SK-N-SH treated with all-trans-retinoic acid at 6 μM for 48 hours (cell line): ENCODE measurements around the gene AIG1.

Experiments used
- ATAC-seq: fragments of 200-7000 bp; cut with Tn5 transposase; 3 replicates; pipeline ENCODE4 v1.9.1; 2020; ENCODE audit warnings: mild to moderate bottlenecking, moderate library complexity
- BACH2 ChIP-seq: fragments of 250-450 bp; sonication (Bioruptor Pico); IDR thresholded peaks from 2 replicates; pipeline ENCODE4 v1.9.0; 2021; ENCODE audit warnings: mild to moderate bottlenecking, borderline replicate concordance
- ESRRG ChIP-seq: fragments of 250-450 bp; sonication (Bioruptor Pico); IDR thresholded peaks from 2 replicates; pipeline ENCODE4 v1.6.1; 2021; ENCODE audit warnings: mild to moderate bottlenecking
- GLIS3 ChIP-seq: fragments of 250-450 bp; sonication (Bioruptor Pico); IDR thresholded peaks from 2 replicates; pipeline ENCODE4 v1.5.0; 2020; ENCODE audit warnings: mild to moderate bottlenecking, moderate library complexity
- ISL1 ChIP-seq: fragments of 250-450 bp; sonication (Bioruptor Pico); IDR thresholded peaks from 2 replicates; pipeline ENCODE4 v2.1.2; 2022; ENCODE audit warnings: mild to moderate bottlenecking, moderate library complexity
- PPARA ChIP-seq: fragments of 250-450 bp; sonication (Bioruptor Pico); IDR thresholded peaks from 2 replicates; pipeline ENCODE4 v1.5.0; 2020; ENCODE audit warnings: mild to moderate bottlenecking, borderline replicate concordance
- RARB ChIP-seq: fragments of 250-450 bp; sonication (Bioruptor Pico); IDR thresholded peaks from 2 replicates; pipeline ENCODE4 v1.8.0; 2021; ENCODE audit warnings: mild to moderate bottlenecking, moderate library complexity
- TCF4 ChIP-seq: fragments of 250-450 bp; sonication (Bioruptor Pico); IDR thresholded peaks from 2 replicates; pipeline ENCODE4 v1.8.0; 2021; ENCODE audit warnings: mild to moderate bottlenecking, moderate library complexity, borderline replicate concordance
- TOX ChIP-seq: fragments of 250-450 bp; sonication (Bioruptor Pico); IDR thresholded peaks from 2 replicates; pipeline ENCODE4 v1.8.0; 2021; ENCODE audit warnings: mild to moderate bottlenecking, moderate library complexity, borderline replicate concordance
- ZFP3 ChIP-seq: fragments of 250-450 bp; sonication (Bioruptor Pico); IDR thresholded peaks from 2 replicates; pipeline ENCODE4 v1.5.0; 2020; ENCODE audit warnings: mild to moderate bottlenecking, moderate library complexity
- ZFP30 ChIP-seq: fragments of 450-650 bp; formaldehyde crosslinking; IDR thresholded peaks from 2 replicates; pipeline ENCODE4 v1.5.0; 2022; ENCODE audit warnings: mild to moderate bottlenecking, moderate library complexity
- ZNF70 ChIP-seq: fragments of 450-650 bp; formaldehyde crosslinking; IDR thresholded peaks from 2 replicates; pipeline ENCODE4 v1.5.0; 2020; ENCODE audit warnings: mild to moderate bottlenecking, moderate library complexity
- ZNF8 ChIP-seq: fragments of 450-650 bp; formaldehyde crosslinking; IDR thresholded peaks from 2 replicates; pipeline ENCODE4 v1.5.0; 2020; ENCODE audit warnings: mild to moderate bottlenecking, moderate library complexity
- TF ChIP-seq, protein P1 (sequence below): fragments of 250-450 bp; sonication (Bioruptor Pico); IDR thresholded peaks from 2 replicates; pipeline ENCODE4 v1.5.0; 2020; ENCODE audit warnings: mild to moderate bottlenecking, moderate library complexity
- TF ChIP-seq, protein P2 (sequence below): fragments of 250-450 bp; sonication (Bioruptor Pico); IDR thresholded peaks from 2 replicates; pipeline ENCODE4 v1.5.1; 2020; ENCODE audit warnings: low read depth, mild to moderate bottlenecking, moderate library complexity
- TF ChIP-seq, protein P3 (sequence below): fragments of 250-450 bp; sonication (Bioruptor Pico); IDR thresholded peaks from 2 replicates; pipeline ENCODE4 v1.8.0; 2021; ENCODE audit warnings: low read depth, mild to moderate bottlenecking, moderate library complexity, borderline replicate concordance
- TF ChIP-seq, protein P4 (sequence below): fragments of 250-450 bp; sonication (Bioruptor Pico); IDR thresholded peaks from 2 replicates; pipeline ENCODE4 v1.8.0; 2020; ENCODE audit warnings: mild to moderate bottlenecking, moderate library complexity, borderline replicate concordance

AIG1 gene

DNA sequence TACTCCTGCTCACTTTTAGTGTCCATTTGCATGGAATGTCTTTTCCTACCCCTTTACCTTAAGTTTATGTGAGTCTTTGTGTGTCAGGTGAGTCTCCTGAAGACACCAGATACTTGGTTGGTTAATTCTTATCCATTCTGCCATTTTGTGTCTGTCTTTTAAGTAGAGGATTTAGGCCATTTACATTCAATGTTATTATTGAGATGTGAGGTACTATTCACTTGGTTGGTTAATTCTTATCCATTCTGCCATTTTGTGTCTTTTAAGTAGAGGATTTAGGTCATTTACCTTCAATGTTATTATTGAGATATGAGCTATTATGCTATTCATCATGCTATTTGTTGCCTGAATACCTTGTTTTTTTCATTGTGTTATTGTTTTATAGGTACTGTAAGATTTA, 113.8 kb downstream of the AIG1 start (continued):
- TF ChIP-seq, protein P1, sequence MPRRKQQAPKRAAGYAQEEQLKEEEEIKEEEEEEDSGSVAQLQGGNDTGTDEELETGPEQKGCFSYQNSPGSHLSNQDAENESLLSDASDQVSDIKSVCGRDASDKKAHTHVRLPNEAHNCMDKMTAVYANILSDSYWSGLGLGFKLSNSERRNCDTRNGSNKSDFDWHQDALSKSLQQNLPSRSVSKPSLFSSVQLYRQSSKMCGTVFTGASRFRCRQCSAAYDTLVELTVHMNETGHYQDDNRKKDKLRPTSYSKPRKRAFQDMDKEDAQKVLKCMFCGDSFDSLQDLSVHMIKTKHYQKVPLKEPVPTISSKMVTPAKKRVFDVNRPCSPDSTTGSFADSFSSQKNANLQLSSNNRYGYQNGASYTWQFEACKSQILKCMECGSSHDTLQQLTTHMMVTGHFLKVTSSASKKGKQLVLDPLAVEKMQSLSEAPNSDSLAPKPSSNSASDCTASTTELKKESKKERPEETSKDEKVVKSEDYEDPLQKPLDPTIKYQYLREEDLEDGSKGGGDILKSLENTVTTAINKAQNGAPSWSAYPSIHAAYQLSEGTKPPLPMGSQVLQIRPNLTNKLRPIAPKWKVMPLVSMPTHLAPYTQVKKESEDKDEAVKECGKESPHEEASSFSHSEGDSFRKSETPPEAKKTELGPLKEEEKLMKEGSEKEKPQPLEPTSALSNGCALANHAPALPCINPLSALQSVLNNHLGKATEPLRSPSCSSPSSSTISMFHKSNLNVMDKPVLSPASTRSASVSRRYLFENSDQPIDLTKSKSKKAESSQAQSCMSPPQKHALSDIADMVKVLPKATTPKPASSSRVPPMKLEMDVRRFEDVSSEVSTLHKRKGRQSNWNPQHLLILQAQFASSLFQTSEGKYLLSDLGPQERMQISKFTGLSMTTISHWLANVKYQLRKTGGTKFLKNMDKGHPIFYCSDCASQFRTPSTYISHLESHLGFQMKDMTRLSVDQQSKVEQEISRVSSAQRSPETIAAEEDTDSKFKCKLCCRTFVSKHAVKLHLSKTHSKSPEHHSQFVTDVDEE, result no peak
- TF ChIP-seq, protein P2, sequence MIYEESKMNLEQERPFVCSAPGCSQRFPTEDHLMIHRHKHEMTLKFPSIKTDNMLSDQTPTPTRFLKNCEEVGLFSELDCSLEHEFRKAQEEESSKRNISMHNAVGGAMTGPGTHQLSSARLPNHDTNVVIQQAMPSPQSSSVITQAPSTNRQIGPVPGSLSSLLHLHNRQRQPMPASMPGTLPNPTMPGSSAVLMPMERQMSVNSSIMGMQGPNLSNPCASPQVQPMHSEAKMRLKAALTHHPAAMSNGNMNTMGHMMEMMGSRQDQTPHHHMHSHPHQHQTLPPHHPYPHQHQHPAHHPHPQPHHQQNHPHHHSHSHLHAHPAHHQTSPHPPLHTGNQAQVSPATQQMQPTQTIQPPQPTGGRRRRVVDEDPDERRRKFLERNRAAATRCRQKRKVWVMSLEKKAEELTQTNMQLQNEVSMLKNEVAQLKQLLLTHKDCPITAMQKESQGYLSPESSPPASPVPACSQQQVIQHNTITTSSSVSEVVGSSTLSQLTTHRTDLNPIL (CRISPR knock-in tag), result no peak
- no peak for TF ChIP-seq BACH2 (CRISPR knock-in tag)
- TF ChIP-seq PPARA (CRISPR knock-in tag), result no peak
- no peak for TF ChIP-seq GLIS3 (CRISPR knock-in tag)
- TF ChIP-seq ZNF70, result no peak

DNA sequence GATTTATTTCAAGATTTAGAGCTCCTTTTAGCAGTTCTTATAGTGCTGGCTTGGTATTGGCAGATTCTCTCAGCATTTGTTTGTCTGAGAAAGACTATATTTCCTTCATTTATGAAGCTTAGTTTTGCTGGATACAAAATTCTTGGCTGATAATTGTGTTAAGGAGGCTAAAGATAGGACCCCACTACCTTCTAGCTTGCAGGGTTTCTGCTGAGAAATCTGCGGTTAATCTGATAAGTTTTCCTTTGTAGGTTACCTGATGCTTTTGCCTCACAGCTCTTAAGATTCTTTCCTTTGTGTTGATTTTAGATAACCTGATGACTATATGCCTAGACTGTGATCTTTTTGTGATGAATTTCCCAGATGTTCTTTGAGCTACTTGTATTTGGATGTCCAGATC, 114.3 kb downstream of the AIG1 start:
- TF ChIP-seq ZFP3 (no peak), BACH2 (CRISPR knock-in tag) (no peak), TCF4 (CRISPR knock-in tag) (no peak), TOX (no peak), ESRRG (CRISPR knock-in tag) (no peak), RARB (CRISPR knock-in tag) (no peak), ZNF70 (no peak), PPARA (CRISPR knock-in tag) (no peak)
- TF ChIP-seq, protein P2 (CRISPR knock-in tag), result no peak
- TF ChIP-seq, protein P3, sequence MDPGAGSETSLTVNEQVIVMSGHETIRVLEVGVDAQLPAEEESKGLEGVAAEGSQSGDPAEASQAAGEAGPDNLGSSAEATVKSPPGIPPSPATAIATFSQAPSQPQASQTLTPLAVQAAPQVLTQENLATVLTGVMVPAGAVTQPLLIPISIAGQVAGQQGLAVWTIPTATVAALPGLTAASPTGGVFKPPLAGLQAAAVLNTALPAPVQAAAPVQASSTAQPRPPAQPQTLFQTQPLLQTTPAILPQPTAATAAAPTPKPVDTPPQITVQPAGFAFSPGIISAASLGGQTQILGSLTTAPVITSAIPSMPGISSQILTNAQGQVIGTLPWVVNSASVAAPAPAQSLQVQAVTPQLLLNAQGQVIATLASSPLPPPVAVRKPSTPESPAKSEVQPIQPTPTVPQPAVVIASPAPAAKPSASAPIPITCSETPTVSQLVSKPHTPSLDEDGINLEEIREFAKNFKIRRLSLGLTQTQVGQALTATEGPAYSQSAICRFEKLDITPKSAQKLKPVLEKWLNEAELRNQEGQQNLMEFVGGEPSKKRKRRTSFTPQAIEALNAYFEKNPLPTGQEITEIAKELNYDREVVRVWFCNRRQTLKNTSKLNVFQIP (CRISPR knock-in tag), result no peak
- TF ChIP-seq, protein P1, result no peak

DNA sequence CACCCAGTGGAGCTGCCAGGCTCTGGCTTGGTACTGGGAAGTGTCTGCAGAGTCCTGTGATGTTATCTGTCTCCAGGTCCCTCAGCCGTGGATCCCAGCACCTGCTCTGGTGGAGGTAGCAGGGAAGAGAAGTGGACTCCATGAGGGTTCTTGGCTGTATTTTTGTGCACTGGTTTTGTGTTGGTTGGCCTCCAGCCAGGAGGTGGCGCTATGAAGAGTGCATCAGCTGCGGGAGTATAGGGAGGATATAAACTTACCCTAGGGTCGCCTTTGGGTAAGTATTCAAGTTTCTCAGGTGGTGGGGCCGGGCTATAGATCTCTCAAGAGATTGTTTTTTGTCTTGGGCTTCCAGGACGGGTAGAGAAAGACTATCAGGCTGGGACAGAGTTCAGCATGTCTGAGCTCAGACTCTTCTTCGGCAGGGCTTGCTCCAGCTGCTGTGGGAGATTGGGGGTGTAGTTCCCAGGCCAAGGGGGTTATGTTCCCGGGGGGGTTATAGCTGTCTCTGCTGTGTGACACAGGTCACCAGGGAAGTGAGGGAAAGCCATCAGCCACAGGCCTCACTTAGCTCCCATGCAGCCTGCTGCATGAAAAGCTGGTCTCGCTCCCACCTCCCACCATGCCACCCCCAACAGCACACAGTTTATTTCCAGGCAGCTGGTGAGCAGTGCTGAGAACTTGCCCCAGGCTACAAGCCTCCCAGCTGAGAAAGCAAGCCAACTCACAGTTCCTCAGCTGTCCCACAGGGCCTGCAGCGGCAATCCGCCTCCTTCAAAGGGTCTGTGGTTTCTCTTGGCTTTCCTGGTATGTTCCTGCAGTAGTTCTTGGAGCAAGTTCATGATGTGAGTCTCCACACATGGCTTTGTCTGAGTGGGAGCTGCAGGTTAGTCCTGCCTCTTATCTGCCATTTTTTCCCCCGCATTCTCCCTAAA, 115.7 kb downstream of the AIG1 start:
- ATAC-seq, result no peak
- TF ChIP-seq RARB (CRISPR knock-in tag) (no peak), ISL1 (CRISPR knock-in tag) (no peak), PPARA (CRISPR knock-in tag) (no peak)

More for the DNA sequence above, 114.3 kb downstream of the AIG1 start:
- no peak for ATAC-seq

DNA sequence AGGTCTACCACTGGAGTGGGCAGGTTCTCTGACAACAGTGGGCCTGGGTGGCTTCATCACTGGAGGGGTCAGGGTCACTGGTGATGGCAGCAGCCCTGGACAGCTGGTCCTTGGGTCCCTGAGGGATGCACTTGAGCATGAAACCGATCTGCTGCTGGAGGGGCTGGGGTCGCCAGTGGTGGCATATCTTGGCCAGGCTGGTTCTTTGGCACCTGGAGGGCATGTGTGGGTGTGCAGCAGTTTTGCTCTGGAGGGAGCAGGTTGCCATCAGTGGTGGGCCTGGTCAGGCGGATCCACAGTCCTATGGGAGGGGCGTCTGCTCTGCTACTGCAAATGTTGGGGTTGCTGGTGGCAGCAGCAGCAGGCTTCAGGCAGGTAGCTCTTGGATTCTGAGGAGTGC, 117.0 kb downstream of the AIG1 start:
- ATAC-seq, result no peak
- TF ChIP-seq ZFP3 (no peak), ZNF70 (no peak), PPARA (CRISPR knock-in tag) (no peak), RARB (CRISPR knock-in tag) (no peak), BACH2 (CRISPR knock-in tag) (no peak), ZNF8 (no peak), ISL1 (CRISPR knock-in tag) (no peak), ZFP30 (CRISPR knock-in tag) (no peak)
- TF ChIP-seq, protein P3 (CRISPR knock-in tag), result no peak
- TF ChIP-seq, protein P2 (CRISPR knock-in tag), result no peak
- TF ChIP-seq, protein P4, sequence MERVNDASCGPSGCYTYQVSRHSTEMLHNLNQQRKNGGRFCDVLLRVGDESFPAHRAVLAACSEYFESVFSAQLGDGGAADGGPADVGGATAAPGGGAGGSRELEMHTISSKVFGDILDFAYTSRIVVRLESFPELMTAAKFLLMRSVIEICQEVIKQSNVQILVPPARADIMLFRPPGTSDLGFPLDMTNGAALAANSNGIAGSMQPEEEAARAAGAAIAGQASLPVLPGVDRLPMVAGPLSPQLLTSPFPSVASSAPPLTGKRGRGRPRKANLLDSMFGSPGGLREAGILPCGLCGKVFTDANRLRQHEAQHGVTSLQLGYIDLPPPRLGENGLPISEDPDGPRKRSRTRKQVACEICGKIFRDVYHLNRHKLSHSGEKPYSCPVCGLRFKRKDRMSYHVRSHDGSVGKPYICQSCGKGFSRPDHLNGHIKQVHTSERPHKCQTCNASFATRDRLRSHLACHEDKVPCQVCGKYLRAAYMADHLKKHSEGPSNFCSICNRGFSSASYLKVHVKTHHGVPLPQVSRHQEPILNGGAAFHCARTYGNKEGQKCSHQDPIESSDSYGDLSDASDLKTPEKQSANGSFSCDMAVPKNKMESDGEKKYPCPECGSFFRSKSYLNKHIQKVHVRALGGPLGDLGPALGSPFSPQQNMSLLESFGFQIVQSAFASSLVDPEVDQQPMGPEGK (CRISPR knock-in tag), result no peak
